Fibroblast of skin of abdomen (primary cell): ENCODE measurements around the gene REPS2.

Experiments used
- DNase-seq: peaks from one replicate; pipeline ENCODE4 v3.0.0-alpha.2; 2013

The REPS2 gene

GRCh38 chrX:17007134-17007768 lies 60.8 kb downstream of the REPS2 start:
- peak; percentile 22 for DNase-seq

GRCh38 chrX:17009856-17010625 lies 63.6 kb downstream of the REPS2 start:
- DNase-seq, result no peak

GRCh38 chrX:17012465-17012864 lies 66.0 kb downstream of the REPS2 start:
- DNase-seq, result no peak

GRCh38 chrX:17014216-17014615 lies 67.8 kb downstream of the REPS2 start:
- no peak for DNase-seq

GRCh38 chrX:17017134-17017533 lies 70.7 kb downstream of the REPS2 start:
- DNase-seq, result no peak

- no peak for DNase-seq
Measured at GRCh38 chrX:17020356-17020755, 73.9 kb downstream of the REPS2 start.

- no peak for DNase-seq
Measured at GRCh38 chrX:17020851-17021821, 74.7 kb downstream of the REPS2 start.

- peak; percentile 84 for DNase-seq
Measured at GRCh38 chrX:17021851-17022604, 75.6 kb downstream of the REPS2 start.

- no peak for DNase-seq
Measured at GRCh38 chrX:17023661-17024060, 77.2 kb downstream of the REPS2 start.

- DNase-seq, result no peak
Measured at GRCh38 chrX:17024886-17025285, 78.4 kb downstream of the REPS2 start.

GRCh38 chrX:17025621-17026302 lies 79.3 kb downstream of the REPS2 start:
- no peak for DNase-seq

GRCh38 chrX:17027931-17028330 lies 81.5 kb downstream of the REPS2 start:
- DNase-seq, result no peak

GRCh38 chrX:17028356-17028755 lies 81.9 kb downstream of the REPS2 start:
- DNase-seq, result no peak

GRCh38 chrX:17030092-17030491 lies 83.6 kb downstream of the REPS2 start:
- DNase-seq, result no peak

GRCh38 chrX:17030580-17031270 lies 84.3 kb downstream of the REPS2 start:
- peak; percentile 52 for DNase-seq

- DNase-seq, result no peak
Measured at GRCh38 chrX:17031827-17032226, 85.4 kb downstream of the REPS2 start.

GRCh38 chrX:17032351-17032750 lies 85.9 kb downstream of the REPS2 start:
- DNase-seq, result peak; percentile 57

GRCh38 chrX:17033225-17033624 lies 86.8 kb downstream of the REPS2 start:
- DNase-seq, result no peak

GRCh38 chrX:17035111-17035510 lies 88.7 kb downstream of the REPS2 start:
- no peak for DNase-seq

GRCh38 chrX:17036171-17036961 lies 89.9 kb downstream of the REPS2 start:
- no peak for DNase-seq
